GM19467 (cell line): Measurements from ENCODE around the gene PLA2G15.

Source experiments
- ATAC-seq: cut with Tn5 transposase; IDR thresholded peaks from one replicate; pipeline ENCODE4 v1.9.1; 2021; ENCODE audit warnings: mild to moderate bottlenecking, moderate library complexity; ENCODE audit not compliant: unreplicated experiment

The PLA2G15 gene

DNA sequence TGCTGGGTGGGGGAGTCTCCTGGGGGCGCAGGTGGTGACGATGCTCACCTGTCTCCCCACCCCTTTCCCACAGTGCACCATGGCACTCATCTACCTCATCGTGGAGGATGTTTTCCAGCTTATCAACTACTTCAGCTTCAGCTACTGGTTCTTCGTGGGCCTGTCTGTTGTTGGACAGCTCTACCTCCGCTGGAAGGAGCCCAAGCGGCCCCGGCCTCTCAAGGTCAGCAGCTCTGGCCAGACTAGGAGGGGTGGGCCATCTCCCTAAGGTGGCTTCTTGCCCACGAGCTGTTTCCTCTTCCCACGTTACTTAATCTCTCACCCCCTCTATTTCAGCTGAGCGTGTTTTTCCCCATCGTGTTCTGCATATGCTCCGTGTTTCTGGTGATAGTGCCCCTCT lies 51.1 kb downstream of the PLA2G15 start:
- no peak for ATAC-seq

DNA sequence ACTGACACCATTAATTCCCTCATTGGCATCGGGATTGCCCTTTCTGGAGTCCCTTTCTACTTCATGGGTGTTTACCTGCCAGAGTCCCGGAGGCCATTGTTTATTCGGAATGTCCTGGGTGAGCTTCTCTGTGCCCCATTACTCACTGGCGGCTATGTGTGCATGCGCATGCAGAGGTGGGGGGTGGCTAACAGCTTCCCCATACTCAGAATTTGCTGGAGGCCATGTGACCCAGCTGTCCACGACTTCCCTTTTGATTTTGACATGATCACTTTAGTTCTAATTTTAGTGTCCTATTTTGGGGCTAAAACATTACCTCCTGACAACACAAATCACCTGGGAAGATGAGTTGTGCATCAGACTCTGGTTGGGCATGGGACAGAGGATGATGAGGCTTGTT lies 51.5 kb downstream of the PLA2G15 start:
- ATAC-seq: no peak

DNA sequence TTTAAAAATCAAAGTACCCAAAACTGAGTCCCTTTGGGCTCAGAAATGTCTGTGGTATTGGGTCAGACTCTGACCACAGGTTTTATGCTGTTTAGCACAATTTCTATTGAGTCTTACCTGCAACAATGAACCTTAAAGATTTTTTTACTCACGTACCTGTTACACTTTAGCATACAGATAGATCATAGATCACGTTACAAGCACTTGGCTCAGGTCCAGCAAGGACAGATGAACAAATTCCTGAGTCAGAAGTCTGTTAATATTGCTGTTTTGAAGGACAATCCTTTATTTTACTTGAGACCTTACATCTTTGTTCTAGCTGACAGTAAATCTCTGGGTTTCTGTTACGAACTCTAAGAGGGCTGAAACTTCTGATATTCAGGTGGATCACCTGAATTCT lies 52.7 kb downstream of the PLA2G15 start:
- ATAC-seq: no peak

DNA sequence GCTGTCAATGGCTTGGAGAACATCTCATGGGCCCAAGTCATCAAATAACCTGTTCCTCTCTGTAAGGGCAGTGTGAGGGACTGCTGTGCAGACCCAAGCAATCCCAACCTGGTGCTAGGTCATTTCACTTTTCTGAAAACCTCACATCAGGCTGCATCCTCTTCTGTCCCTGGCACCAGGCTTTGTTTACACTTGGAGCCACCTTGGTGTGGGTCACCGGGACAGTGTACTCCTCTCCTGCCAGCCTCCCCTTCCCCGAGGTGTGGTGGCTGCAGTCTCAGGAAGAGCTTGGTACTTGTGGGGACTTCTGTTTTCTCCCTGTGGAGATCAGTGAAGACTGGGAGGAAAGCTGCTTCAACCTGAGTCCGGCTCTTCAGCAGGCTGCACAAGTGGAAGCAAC lies 53.1 kb downstream of the PLA2G15 start:
- ATAC-seq: no peak

DNA sequence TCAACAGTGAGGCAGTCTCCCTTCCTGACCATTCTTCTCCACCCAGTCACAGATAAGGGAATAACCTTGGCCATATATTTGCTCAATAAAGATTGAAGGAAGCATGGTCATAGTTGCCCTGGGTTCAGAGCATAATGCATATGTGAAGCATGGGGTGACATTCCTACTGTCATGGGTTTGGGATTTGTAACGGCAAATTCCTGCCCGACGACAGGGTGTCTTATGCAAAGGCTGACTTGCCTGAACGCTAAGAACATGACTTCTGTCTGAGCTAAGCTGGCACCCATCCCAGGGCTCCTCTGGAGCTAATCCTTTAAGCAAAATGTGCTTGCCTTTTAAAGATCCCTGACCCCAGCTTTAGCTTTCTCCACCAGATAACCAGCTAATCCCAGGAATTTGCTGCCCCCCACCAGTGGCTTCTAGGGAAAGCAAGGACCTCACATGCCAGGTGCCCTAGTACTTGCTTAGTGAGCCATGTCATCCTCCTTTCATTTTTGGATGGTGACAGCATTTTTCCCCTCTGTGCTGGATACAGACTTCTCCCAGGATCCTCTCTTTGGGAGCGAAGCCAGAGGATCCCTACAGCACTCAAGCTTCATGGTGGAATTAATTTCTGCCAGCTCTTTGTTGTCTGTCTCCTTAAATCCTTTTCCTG lies 53.9 kb downstream of the PLA2G15 start:
- no peak for ATAC-seq

DNA sequence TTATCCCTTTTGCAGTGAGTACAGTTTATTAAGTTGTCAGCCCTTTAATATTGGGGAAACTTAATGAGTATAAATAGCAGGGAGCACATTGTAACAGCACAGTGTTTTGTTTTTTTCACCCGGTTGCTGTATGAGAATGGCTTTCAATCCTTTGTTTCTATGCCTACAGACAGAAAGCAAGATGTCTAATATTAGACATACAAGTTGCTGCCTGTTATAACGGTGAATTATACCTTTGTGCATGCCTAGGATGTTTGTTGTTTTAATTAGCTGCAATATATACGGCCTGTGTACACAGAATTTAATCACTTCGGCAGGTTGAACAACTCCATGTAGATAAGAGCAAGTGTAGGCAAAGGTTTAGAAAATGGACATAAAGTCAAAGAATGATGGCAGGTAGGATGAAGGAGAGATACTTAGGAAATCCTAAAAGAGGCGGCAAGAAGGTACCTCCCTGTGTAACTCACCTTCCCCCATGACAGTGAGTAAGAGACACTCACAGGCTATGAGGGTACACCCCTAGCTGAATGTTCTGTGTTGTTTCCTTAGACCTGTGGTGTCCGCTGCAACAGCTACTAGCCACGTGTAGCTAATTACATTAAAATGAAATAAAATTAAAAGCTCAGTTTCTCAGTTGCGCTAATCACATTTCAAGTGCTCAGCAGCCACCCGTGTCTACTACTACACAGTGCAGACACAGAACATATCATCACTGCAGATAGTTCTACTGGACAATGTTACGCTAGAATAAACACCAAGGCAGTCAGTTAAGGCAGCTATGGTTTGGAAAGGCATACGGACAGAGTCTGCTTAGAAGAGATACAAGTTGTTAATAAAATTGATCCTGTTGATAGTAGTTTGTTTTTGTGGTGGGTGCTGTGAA lies 54.6 kb downstream of the PLA2G15 start:
- no peak for ATAC-seq

DNA sequence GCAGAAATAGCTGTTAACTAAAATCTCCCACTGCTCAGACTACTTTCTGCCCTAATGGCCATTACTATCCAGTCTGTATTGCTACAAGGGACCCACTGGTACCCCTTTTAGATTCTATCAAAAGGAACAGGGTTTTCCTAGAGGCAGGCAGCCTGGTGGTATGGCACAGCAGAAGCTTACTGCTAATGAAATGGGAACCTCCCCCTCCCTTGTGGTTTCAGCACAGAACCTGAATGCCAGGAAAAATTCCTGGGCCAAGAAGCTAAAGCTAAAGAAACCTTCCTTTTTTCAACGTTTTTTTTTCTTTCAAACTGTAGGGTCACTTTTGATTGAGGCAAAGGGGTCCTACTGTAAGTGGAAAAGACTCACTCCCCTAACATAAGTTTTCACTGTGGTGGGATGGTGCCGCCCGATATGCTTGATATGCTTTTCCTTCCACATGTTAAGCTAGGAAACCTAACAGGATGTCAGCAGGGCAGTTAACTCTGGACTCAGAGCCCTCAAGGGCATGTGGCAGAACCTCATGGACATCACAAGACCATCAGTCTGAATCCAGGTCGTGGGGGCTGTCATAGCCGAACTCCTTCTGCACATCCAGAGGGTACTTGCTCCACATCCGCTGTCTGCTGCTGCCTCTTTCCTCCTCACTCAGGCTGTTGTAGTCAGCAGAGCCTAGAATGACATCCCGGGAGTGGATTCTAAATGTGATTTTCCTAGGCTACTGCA lies 55.7 kb downstream of the PLA2G15 start:
- no peak for ATAC-seq

DNA sequence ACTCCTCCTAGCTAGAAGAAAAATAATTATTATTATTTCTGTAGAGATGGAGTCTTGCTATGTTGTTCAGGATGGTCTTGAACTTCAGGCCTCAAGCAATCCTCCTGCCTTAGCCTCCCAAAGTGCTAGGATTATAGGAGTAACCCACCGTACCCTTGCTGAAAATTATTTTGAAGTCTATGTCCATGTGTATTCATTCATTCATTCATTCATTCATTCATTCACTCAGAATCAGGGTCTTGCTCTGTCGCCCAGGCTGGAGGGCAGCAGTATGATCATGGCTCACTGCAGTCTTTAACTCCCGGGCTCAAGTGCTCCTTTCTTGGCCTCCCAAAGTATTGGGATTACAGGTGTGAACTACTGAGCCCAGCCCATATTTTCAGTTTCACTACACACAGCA lies 61.5 kb downstream of the PLA2G15 start:
- ATAC-seq: no peak

DNA sequence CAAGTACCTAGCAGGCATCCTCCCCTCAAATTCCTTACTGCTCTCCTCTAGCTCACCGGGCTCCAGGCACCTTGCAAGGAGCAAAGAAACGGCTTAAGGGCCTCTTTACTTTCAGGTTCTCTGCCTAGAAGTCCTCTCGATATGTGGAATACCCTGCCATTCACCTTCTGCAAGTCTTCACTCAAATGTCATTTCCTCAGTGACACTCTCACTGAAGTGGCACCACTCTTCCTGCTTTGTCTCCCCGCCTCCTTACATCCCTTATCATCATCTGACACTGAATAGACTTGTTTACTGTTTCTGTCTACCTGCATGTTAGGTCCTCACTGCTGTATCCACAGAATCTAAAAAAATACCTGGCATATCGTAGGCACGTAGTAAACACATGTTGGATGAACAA lies 64.6 kb downstream of the PLA2G15 start:
- ATAC-seq: no peak

DNA sequence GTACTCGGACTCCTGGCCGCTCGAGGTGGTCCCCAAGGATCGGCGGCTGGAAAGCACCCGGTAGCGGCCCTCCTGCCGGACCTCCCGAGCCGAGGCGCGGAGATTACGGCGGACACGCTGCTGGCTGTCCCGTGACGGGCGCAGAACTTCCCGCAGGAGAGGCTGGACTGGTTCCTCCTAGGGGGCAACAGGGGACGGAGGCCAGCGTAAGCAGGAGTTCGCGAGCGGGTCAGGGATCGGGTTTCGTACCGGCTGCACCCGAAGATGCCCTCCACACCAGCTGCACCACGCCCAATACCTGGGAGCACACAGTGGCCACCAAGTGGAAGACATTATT lies 65.2 kb downstream of the PLA2G15 start:
- no peak for ATAC-seq
